ENCODE data around the gene DNHD1. TPM values are rescaled to one million over a fixed set of nuclear protein-coding genes. Genes with fewer than 3 reads are reported as not detected.
A peak's percentile ranks its signal among the peaks of the same experiment; 100 is the strongest.

The DNHD1 gene
- 10 to 100 TPM; 20.9 to 21.0 TPM for total RNA-seq

- H3K27ac Mint-ChIP-seq, result peak within 1 kb of the TSS; percentile 20
- ChIA-PET CTCF (interaction anchor here (0.6 kb wide), 1 partner anchor 112 kb away, joined by 3 read pairs; no protein-coding TSS in a partner anchor), POLR2A (no interaction called here)
- no peak for ATAC-seq
- H3K9me3 Mint-ChIP-seq (ENCODE audit: low read depth), result no peaks in the 10 kb centered on the region
- intact Hi-C loops (cut with DNase I, micrococcal nuclease), result no loop called here
- H3K4me1 Mint-ChIP-seq, result no peaks in the 10 kb centered on the region
- H3K27me3 Mint-ChIP-seq, result no peaks in the 10 kb centered on the region
- H3K4me3 Mint-ChIP-seq, result no peak within 1 kb of the TSS
- H3K36me3 Mint-ChIP-seq (ENCODE audit: low read depth), result peaks cover 26% of the 10 kb centered on the region
- DNase-seq, result no peak
Observed at GRCh38 chr11:6497069-6497839, at the start of gene DNHD1. TSS of gene DNHD1 (plus strand) at chr11:6497280. CDS start at chr11:6498216, 936 bp downstream.

GRCh38 chr11:6448574-6448973 is 48.5 kb upstream of the DNHD1 start:
- no peak overlapping the region for H3K27ac Mint-ChIP-seq
- POLR2A ChIA-PET, result no interaction called here
- H3K9me3 Mint-ChIP-seq (ENCODE audit: low read depth), result no peaks in the 10 kb centered on the region
- CTCF ChIA-PET, result interaction anchor here (0.5 to 11.8 kb wide), 5 partner anchors 16 to 297 kb away, joined by 3 to 536 read pairs (median 3); partner anchors contain the start of gene MRPL17
- intact Hi-C loops (cut with DNase I, micrococcal nuclease), result no loop called here
- no peak overlapping the region for H3K4me3 Mint-ChIP-seq
- H3K27me3 Mint-ChIP-seq, result no peaks in the 10 kb centered on the region
- no peak for DNase-seq
- ATAC-seq, result no peak
- H3K36me3 Mint-ChIP-seq (ENCODE audit: low read depth), result no peaks in the 10 kb centered on the region
- H3K4me1 Mint-ChIP-seq, result no peaks in the 10 kb centered on the region

GRCh38 chr11:6452219-6452618 is 44.9 kb upstream of the DNHD1 start:
- POLR2A ChIA-PET, result no interaction called here
- no peak overlapping the region for H3K27ac Mint-ChIP-seq
- no peak for DNase-seq
- H3K4me3 Mint-ChIP-seq, result no peak overlapping the region
- no peaks in the 10 kb centered on the region for H3K27me3 Mint-ChIP-seq
- intact Hi-C loops (cut with DNase I, micrococcal nuclease), result no loop called here
- H3K4me1 Mint-ChIP-seq, result no peaks in the 10 kb centered on the region
- no peak for ATAC-seq
- peaks cover 2% of the 10 kb centered on the region for H3K36me3 Mint-ChIP-seq (ENCODE audit: low read depth)
- CTCF ChIA-PET, result interaction anchor here (1.1 to 4.7 kb wide), 3 partner anchors 9 to 73 kb away, joined by 3 to 35 read pairs (median 8); no protein-coding TSS in a partner anchor
- H3K9me3 Mint-ChIP-seq (ENCODE audit: low read depth), result no peaks in the 10 kb centered on the region

GRCh38 chr11:6453152-6453551 is 43.9 kb upstream of the DNHD1 start:
- ChIA-PET CTCF (interaction anchor here (0.6 to 4.7 kb wide), 7 partner anchors 10 to 202 kb away, joined by 3 to 35 read pairs (median 3); partner anchors contain the start of gene TAF10), POLR2A (no interaction called here)
- no peak for DNase-seq
- Mint-ChIP-seq H3K27me3 (no peaks in the 10 kb centered on the region), H3K4me3 (no peak overlapping the region), H3K4me1 (no peaks in the 10 kb centered on the region), H3K9me3 (ENCODE audit: low read depth) (no peaks in the 10 kb centered on the region), H3K27ac (no peak overlapping the region), H3K36me3 (ENCODE audit: low read depth) (peaks cover 2% of the 10 kb centered on the region)
- intact Hi-C loops (cut with DNase I, micrococcal nuclease), result no loop called here
- ATAC-seq, result no peak

- no peak for DNase-seq
- CTCF ChIA-PET, result interaction anchor here (0.5 to 2.6 kb wide), 8 partner anchors 11 to 91 kb away, joined by 3 to 17 read pairs (median 4); partner anchors contain the start of gene HPX
Observed at GRCh38 chr11:6455070-6455469, 42.0 kb upstream of the DNHD1 start.

GRCh38 chr11:6456361-6457073 is 40.6 kb upstream of the DNHD1 start:
- intact Hi-C loops (cut with DNase I, micrococcal nuclease), result no loop called here
- CTCF ChIA-PET, result interaction anchor here (2.3 to 2.6 kb wide), 2 partner anchors 14 to 77 kb away, joined by 10 to 17 read pairs; no protein-coding TSS in a partner anchor
- Mint-ChIP-seq H3K27ac (no peak overlapping the region), H3K4me1 (no peaks in the 10 kb centered on the region), H3K4me3 (no peak overlapping the region), H3K9me3 (ENCODE audit: low read depth) (no peaks in the 10 kb centered on the region), H3K27me3 (no peaks in the 10 kb centered on the region), H3K36me3 (ENCODE audit: low read depth) (peaks cover 2% of the 10 kb centered on the region)
- POLR2A ChIA-PET, result no interaction called here
- no peak for ATAC-seq
- no peak for DNase-seq

More at GRCh38 chr11:6455070-6455469, 42.0 kb upstream of the DNHD1 start:
- Mint-ChIP-seq H3K4me3 (no peak overlapping the region), H3K36me3 (ENCODE audit: low read depth) (peaks cover 2% of the 10 kb centered on the region), H3K27me3 (no peaks in the 10 kb centered on the region), H3K4me1 (no peaks in the 10 kb centered on the region), H3K27ac (no peak overlapping the region), H3K9me3 (ENCODE audit: low read depth) (no peaks in the 10 kb centered on the region)
- intact Hi-C loops (cut with DNase I, micrococcal nuclease), result no loop called here
- POLR2A ChIA-PET, result no interaction called here
- ATAC-seq, result no peak

GRCh38 chr11:6457581-6458320 is 39.3 kb upstream of the DNHD1 start:
- intact Hi-C loops (cut with DNase I, micrococcal nuclease), result no loop called here
- Mint-ChIP-seq H3K27ac (no peak overlapping the region), H3K36me3 (ENCODE audit: low read depth) (peaks cover 2% of the 10 kb centered on the region), H3K9me3 (ENCODE audit: low read depth) (no peaks in the 10 kb centered on the region), H3K27me3 (no peaks in the 10 kb centered on the region), H3K4me1 (no peaks in the 10 kb centered on the region), H3K4me3 (no peak overlapping the region)
- DNase-seq (no peak), ATAC-seq (no peak)
- ChIA-PET POLR2A (no interaction called here), CTCF (no interaction called here)

GRCh38 chr11:6458352-6459098 is 38.6 kb upstream of the DNHD1 start:
- Mint-ChIP-seq H3K27me3 (no peaks in the 10 kb centered on the region), H3K4me3 (no peak overlapping the region), H3K36me3 (ENCODE audit: low read depth) (peaks cover 2% of the 10 kb centered on the region), H3K4me1 (no peaks in the 10 kb centered on the region), H3K9me3 (ENCODE audit: low read depth) (no peaks in the 10 kb centered on the region), H3K27ac (no peak overlapping the region)
- intact Hi-C loops (cut with DNase I, micrococcal nuclease), result no loop called here
- ATAC-seq (no peak), DNase-seq (no peak)
- ChIA-PET CTCF (interaction anchor here (3.6 kb wide), 1 partner anchor 15 kb away, joined by 18 read pairs; no protein-coding TSS in a partner anchor), POLR2A (no interaction called here)

- no peak for DNase-seq
- CTCF ChIA-PET, result interaction anchor here (1.0 to 3.6 kb wide), 4 partner anchors 14 to 80 kb away, joined by 3 to 18 read pairs (median 6); partner anchors contain the start of genes HPX and TRIM3
- peaks cover 2% of the 10 kb centered on the region for H3K36me3 Mint-ChIP-seq (ENCODE audit: low read depth)
- no peaks in the 10 kb centered on the region for H3K9me3 Mint-ChIP-seq (ENCODE audit: low read depth)
- POLR2A ChIA-PET, result no interaction called here
- H3K4me1 Mint-ChIP-seq, result no peaks in the 10 kb centered on the region
- no peak overlapping the region for H3K4me3 Mint-ChIP-seq
- no peaks in the 10 kb centered on the region for H3K27me3 Mint-ChIP-seq
- ATAC-seq, result no peak
- H3K27ac Mint-ChIP-seq, result no peak overlapping the region
- intact Hi-C loops (cut with DNase I, micrococcal nuclease), result no loop called here
Observed at GRCh38 chr11:6459099-6459450, 38.0 kb upstream of the DNHD1 start.

- Mint-ChIP-seq H3K27ac (no peak overlapping the region), H3K9me3 (ENCODE audit: low read depth) (no peaks in the 10 kb centered on the region), H3K36me3 (ENCODE audit: low read depth) (peaks cover 2% of the 10 kb centered on the region), H3K4me3 (no peak overlapping the region), H3K27me3 (peaks cover 3% of the 10 kb centered on the region), H3K4me1 (peaks cover 12% of the 10 kb centered on the region)
- DNase-seq, result peak; percentile 43
- POLR2A ChIA-PET, result no interaction called here
- CTCF ChIA-PET, result interaction anchor here (0.6 to 1.5 kb wide), 5 partner anchors 26 to 217 kb away, joined by 3 to 6 read pairs (median 4); no protein-coding TSS in a partner anchor
- peak; percentile 54 for ATAC-seq
- intact Hi-C loops (cut with DNase I, micrococcal nuclease), result no loop called here
Observed at GRCh38 chr11:6468712-6469495, 28.2 kb upstream of the DNHD1 start.
